HepG2 (cell line): ENCODE measurements around the gene DNMT3B. TPM values are rescaled to one million over a fixed set of nuclear protein-coding genes. Genes with fewer than 3 reads are reported as not detected.

Experiments
- ATAC-seq: fragments of 200-7000 bp; cut with Tn5 transposase; 3 replicates; pipeline ENCODE4 v1.9.1; 2020; ENCODE audit warnings: mild to moderate bottlenecking, moderate library complexity
- BruUV-seq: library from RNA; stranded (reverse); fragments of 400-500 nt; replicated peaks from 2 replicates; lab custom pipeline; 2021; lab: Mats Ljungman, UMichigan
- CTCF ChIA-PET: fragments of 300-600 bp; formaldehyde crosslinking; extraction: SDS; loops from one replicate; lab custom pipeline; 2021; ENCODE audit warnings: low total read pairs, inconsistent platforms, low intra/inter-chr PET ratio; lab: Yijun Ruan, JAX
- POLR2A ChIA-PET: fragments of 350-600 bp; sonication (Branson Sonifier 250); formaldehyde crosslinking; loops from one replicate; lab custom pipeline; 2020; ENCODE audit warnings: antibody characterized with exemption, inconsistent platforms; lab: Yijun Ruan, JAX
- DNase-seq: peaks from one replicate; pipeline ENCODE4 v3.0.0-alpha.2; 2015; ENCODE audit warnings: low spot score
- FAIRE-seq: peaks from 3 replicates; lab custom pipeline; 2011; peaks lifted over from hg19 to GRCh38; lab: Jason Lieb, UNC
- H2AFZ ChIP-seq: one replicate; pipeline ENCODE4 v1.6.1; 2011; ENCODE audit warnings: low read length, inconsistent platforms
- H3K27ac ChIP-seq: fragments of 300-600 bp; 3 replicates; pipeline ENCODE4 v1.8.0; 2011; ENCODE audit warnings: mixed run types, mild to moderate bottlenecking, mixed read lengths, low read length, inconsistent platforms; ENCODE audit not compliant: insufficient read depth; ENCODE audit errors: extremely low read length
- H3K27me3 ChIP-seq, 2 experiments: fragments of 200-600 bp in 1 of 2; 2 replicates in 1 of 2; 3 replicates in 1 of 2; pipeline versions ENCODE4 v1.6.0 to v1.8.0; 2011; ENCODE audit warnings: low read length in 2 of 2, mild to moderate bottlenecking in 2 of 2, moderate library complexity in 2 of 2, inconsistent platforms in 1 of 2; ENCODE audit not compliant: insufficient read depth in 2 of 2, control insufficient read depth in 1 of 2
- H3K36me3 ChIP-seq, 2 experiments: fragments of 200-600 bp in 1 of 2; replicated peaks in 1 of 2; 2 replicates in 1 of 2; 3 replicates in 1 of 2; pipeline versions ENCODE4 v1.5.1 to v1.8.0; 2011; ENCODE audit warnings: low read length in 2 of 2, inconsistent platforms in 1 of 2; ENCODE audit not compliant: insufficient read depth in 2 of 2, control insufficient read depth in 1 of 2
- H3K4me1 ChIP-seq: 2 replicates; pipeline ENCODE4 v1.5.1; 2012; ENCODE audit warnings: low read length, inconsistent platforms; ENCODE audit not compliant: insufficient read depth
- H3K4me2 ChIP-seq: 2 replicates; pipeline ENCODE4 v1.6.0; 2011; ENCODE audit warnings: low read depth, low read length, inconsistent platforms
- H3K4me3 ChIP-seq, 3 experiments: fragments of 200-600 bp in 1 of 3; sonication (generic), shearing (Covaris generic) in 1 of 3; replicated peaks in 1 of 3; 2 replicates each; pipeline ENCODE4 v1.5.1; 2011 to 2016; ENCODE audit warnings: low read length in 3 of 3, inconsistent platforms in 2 of 3, low read depth in 2 of 3, mild to moderate bottlenecking in 2 of 3, control low read depth in 1 of 3, mixed read lengths in 1 of 3; ENCODE audit not compliant: insufficient read depth in 1 of 3
- H3K79me2 ChIP-seq: one replicate; pipeline ENCODE4 v1.6.1; 2011; ENCODE audit warnings: low read length, inconsistent platforms; ENCODE audit not compliant: insufficient read depth
- H3K9ac ChIP-seq: 2 replicates; pipeline ENCODE4 v1.6.0; 2011; ENCODE audit warnings: mild to moderate bottlenecking, low read depth, low read length, inconsistent platforms; ENCODE audit not compliant: insufficient read depth
- H3K9me3 ChIP-seq: 2 replicates; pipeline ENCODE4 v1.5.1; 2012; ENCODE audit warnings: mild to moderate bottlenecking, low read length
- H4K20me1 ChIP-seq: 2 replicates; pipeline ENCODE4 v1.6.0; 2011; ENCODE audit warnings: inconsistent platforms, mild to moderate bottlenecking, low read length, moderate library complexity; ENCODE audit not compliant: insufficient read depth
- ATF7 ChIP-seq, 2 experiments: fragments of 450-650 bp in 1 of 2; sonication (generic) in 1 of 2; formaldehyde crosslinking in 1 of 2; IDR thresholded peaks; 2 replicates each; pipeline versions ENCODE4 v1.4.0 to v1.6.1; 2016 to 2020; ENCODE audit warnings: antibody characterized with exemption in 1 of 2, mild to moderate bottlenecking in 1 of 2, missing genetic modification reagents in 1 of 2
- CREB1 ChIP-seq, 2 experiments: fragments of 450-650 bp in 1 of 2; IDR thresholded peaks; 2 replicates each; pipeline ENCODE4 v1.6.1; 2016 to 2017; ENCODE audit warnings: control low read depth in 1 of 2, mild to moderate bottlenecking in 1 of 2, missing compliant biosample characterization in 1 of 2, missing genetic modification characterization in 1 of 2
- ETV6 ChIP-seq: sonication (generic); formaldehyde crosslinking; conservative IDR thresholded peaks from 2 replicates; pipeline ENCODE4 v1.4.0; 2020; ENCODE audit warnings: missing genetic modification reagents
- NBN ChIP-seq: fragments of 450-650 bp; conservative IDR thresholded peaks from 2 replicates; pipeline ENCODE4 v1.6.1; 2017
- RFX1 ChIP-seq: fragments of 450-650 bp; IDR thresholded peaks from 2 replicates; pipeline ENCODE4 v1.6.1; 2017
- TAF1 ChIP-seq: sonication (generic); formaldehyde crosslinking; IDR thresholded peaks from 2 replicates; pipeline ENCODE4 v1.4.0; 2020; ENCODE audit warnings: missing genetic modification reagents
- ZNF18 ChIP-seq: sonication (generic); formaldehyde crosslinking; IDR thresholded peaks from 2 replicates; pipeline ENCODE4 v1.8.0; 2022; ENCODE audit warnings: mild to moderate bottlenecking, missing genetic modification reagents; ENCODE audit not compliant: insufficient replicate concordance
- ZNF264 ChIP-seq: sonication (generic); formaldehyde crosslinking; IDR thresholded peaks from 2 replicates; pipeline ENCODE4 v1.4.0; 2020; ENCODE audit warnings: missing genetic modification reagents
- ZNF574 ChIP-seq: sonication (generic); formaldehyde crosslinking; IDR thresholded peaks from 2 replicates; pipeline ENCODE4 v1.4.0; 2020; ENCODE audit warnings: missing genetic modification reagents
- WGBS: methylation state at CpG from one replicate; pipeline ENCODE4 v1.1.6; 2017; ENCODE audit warnings: low lambda C conversion rate; 5-methylcytosine and 5-hydroxymethylcytosine counted together
- in situ Hi-C: cut with HindIII; loops from 2 replicates; pipeline ENCODE4 v1.10.0; 2017; ENCODE audit warnings: low pct_unique_long_range_greater_than_20kb; ENCODE audit not compliant: extremely low pct_ligation_motif_present
- intact Hi-C: fragments of 100-400 bp; cut with micrococcal nuclease; formaldehyde crosslinking; loops from one replicate; pipeline ENCODE4 v1.10.0; 2022; ENCODE audit not compliant: unreplicated experiment
- polyA plus RNA-seq, 8 experiments: library from polyadenylated mRNA; depleted of rRNA in 3 of 8; stranded (reverse) in 7 of 8; unstranded in 1 of 8; fragments of >200 nt; fragmentation: Illumina TruSeq in 4 of 8; extraction: Trizol in 4 of 8; gene quantifications; 2 replicates each; pipeline versions ENCODE4 v1.2.1 to v1.2.3, GENCODE V29; 2011 to 2016; ENCODE audit warnings: low read depth in 4 of 8, missing spikeins in 1 of 8, mixed read lengths in 1 of 8; ENCODE audit not compliant: insufficient read depth in 1 of 8
- total RNA-seq, 5 experiments: library from RNA; depleted of rRNA; stranded (reverse); fragments of >200 nt; fragmentation: Illumina TruSeq; extraction: Trizol; gene quantifications; 2 replicates each; pipeline ENCODE4 v1.2.3, GENCODE V29; 2016; ENCODE audit warnings: low read depth in 1 of 5
- TF ChIP-seq, protein P1 (sequence below): sonication (generic); formaldehyde crosslinking; IDR thresholded peaks from 2 replicates; pipeline ENCODE4 v1.4.0; 2020; ENCODE audit warnings: missing genetic modification reagents

Gene DNMT3B
- total and polyA plus RNA-seq, 2 of the 13 experiments (the other 11 are each of a cell fraction or from before 2014, with no cell fraction given), result 3.8 to 13.9 TPM

- TF ChIP-seq, protein P1, sequence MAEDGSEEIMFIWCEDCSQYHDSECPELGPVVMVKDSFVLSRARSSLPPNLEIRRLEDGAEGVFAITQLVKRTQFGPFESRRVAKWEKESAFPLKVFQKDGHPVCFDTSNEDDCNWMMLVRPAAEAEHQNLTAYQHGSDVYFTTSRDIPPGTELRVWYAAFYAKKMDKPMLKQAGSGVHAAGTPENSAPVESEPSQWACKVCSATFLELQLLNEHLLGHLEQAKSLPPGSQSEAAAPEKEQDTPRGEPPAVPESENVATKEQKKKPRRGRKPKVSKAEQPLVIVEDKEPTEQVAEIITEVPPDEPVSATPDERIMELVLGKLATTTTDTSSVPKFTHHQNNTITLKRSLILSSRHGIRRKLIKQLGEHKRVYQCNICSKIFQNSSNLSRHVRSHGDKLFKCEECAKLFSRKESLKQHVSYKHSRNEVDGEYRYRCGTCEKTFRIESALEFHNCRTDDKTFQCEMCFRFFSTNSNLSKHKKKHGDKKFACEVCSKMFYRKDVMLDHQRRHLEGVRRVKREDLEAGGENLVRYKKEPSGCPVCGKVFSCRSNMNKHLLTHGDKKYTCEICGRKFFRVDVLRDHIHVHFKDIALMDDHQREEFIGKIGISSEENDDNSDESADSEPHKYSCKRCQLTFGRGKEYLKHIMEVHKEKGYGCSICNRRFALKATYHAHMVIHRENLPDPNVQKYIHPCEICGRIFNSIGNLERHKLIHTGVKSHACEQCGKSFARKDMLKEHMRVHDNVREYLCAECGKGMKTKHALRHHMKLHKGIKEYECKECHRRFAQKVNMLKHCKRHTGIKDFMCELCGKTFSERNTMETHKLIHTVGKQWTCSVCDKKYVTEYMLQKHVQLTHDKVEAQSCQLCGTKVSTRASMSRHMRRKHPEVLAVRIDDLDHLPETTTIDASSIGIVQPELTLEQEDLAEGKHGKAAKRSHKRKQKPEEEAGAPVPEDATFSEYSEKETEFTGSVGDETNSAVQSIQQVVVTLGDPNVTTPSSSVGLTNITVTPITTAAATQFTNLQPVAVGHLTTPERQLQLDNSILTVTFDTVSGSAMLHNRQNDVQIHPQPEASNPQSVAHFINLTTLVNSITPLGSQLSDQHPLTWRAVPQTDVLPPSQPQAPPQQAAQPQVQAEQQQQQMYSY (CRISPR knock-in tag), result no peak
- no peak for TF ChIP-seq ZNF18 (CRISPR knock-in tag)
- TF ChIP-seq NBN, result no peak
Measured at GRCh38 chr20:32807706-32808105, 45.5 kb downstream of the DNMT3B start (continued).

DNA sequence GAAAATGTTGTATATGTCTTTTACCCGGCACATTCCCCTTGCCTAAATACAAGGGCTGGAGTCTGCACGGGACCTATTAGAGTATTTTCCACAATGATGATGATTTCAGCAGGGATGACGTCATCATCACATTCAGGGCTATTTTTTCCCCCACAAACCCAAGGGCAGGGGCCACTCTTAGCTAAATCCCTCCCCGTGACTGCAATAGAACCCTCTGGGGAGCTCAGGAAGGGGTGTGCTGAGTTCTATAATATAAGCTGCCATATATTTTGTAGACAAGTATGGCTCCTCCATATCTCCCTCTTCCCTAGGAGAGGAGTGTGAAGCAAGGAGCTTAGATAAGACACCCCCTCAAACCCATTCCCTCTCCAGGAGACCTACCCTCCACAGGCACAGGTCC lies 46.3 kb downstream of the DNMT3B start:
- Histone ChIP-seq H3K36me3 (peaks cover 8 to 39% of the 10 kb centered on the region in 2 experiments; a peak in 4 of 5 replicates), H3K79me2 (no peaks in the 10 kb centered on the region), H3K9ac (no peak overlapping the region), H3K27ac (no peak overlapping the region), H3K4me3 (no peak overlapping the region), H3K4me2 (no peak overlapping the region), H3K4me1 (no peaks in the 10 kb centered on the region), H3K9me3 (no peaks in the 10 kb centered on the region), H4K20me1 (no peaks in the 10 kb centered on the region), H3K27me3 (no peaks in the 10 kb centered on the region), H2AFZ (no peak overlapping the region)
- no peak for TF ChIP-seq ETV6 (CRISPR knock-in tag)
- TF ChIP-seq ZNF574 (CRISPR knock-in tag), result no peak
- peak; percentile 56 for TF ChIP-seq CREB1 (IDR thresholded peaks at IDR 0.05)
- TF ChIP-seq CREB1 (CRISPR knock-in tag; IDR thresholded peaks at IDR 0.05), result no peak
- peak; percentile 86 for TF ChIP-seq ATF7 (IDR thresholded peaks at IDR 0.05)
- TF ChIP-seq ATF7 (CRISPR knock-in tag; IDR thresholded peaks at IDR 0.05), result no peak
- no peak for TF ChIP-seq RFX1
- TF ChIP-seq ZNF264, result no peak
- TF ChIP-seq TAF1, result no peak
- ATAC-seq, result no peak
- WGBS, result 94% methylated on average over 4 of the region's 4 CpGs
- no peak for DNase-seq
- intact Hi-C loops, result no loop called here
- ChIA-PET POLR2A (interaction anchor here (1.3 kb wide), 1 partner anchor 11 kb away, joined by 4 read pairs; the partner anchor contains the start of gene MAPRE1), CTCF (no interaction called here)
- no TSS peak for BruUV-seq
- no peak for FAIRE-seq
- in situ Hi-C loops, result no loop called here
